GM21825 (cell line): ENCODE data around the gene ASCL4.

ENCODE experiments used
- ATAC-seq: cut with Tn5 transposase; IDR thresholded peaks from one replicate; pipeline ENCODE4 v1.9.1; 2021; ENCODE audit warnings: mild to moderate bottlenecking, moderate library complexity; ENCODE audit not compliant: unreplicated experiment

The ASCL4 gene

GRCh38 chr12:107778383-107779025 is 4.0 kb downstream of the ASCL4 start:
- no peak for ATAC-seq

GRCh38 chr12:107779077-107779831 is 4.8 kb downstream of the ASCL4 start:
- peak; percentile 65 for ATAC-seq

- ATAC-seq = no peak
These were observed 5.8 kb downstream of the ASCL4 start for GRCh38 chr12:107780298-107780697.

GRCh38 chr12:107782067-107782466 is 7.6 kb downstream of the ASCL4 start:
- no peak for ATAC-seq

GRCh38 chr12:107783406-107784376 is 9.2 kb downstream of the ASCL4 start:
- peak; percentile 62 for ATAC-seq

- no peak for ATAC-seq
These were observed 13.8 kb downstream of the ASCL4 start for GRCh38 chr12:107788281-107788680.

GRCh38 chr12:107788690-107789458 is 14.4 kb downstream of the ASCL4 start:
- no peak for ATAC-seq

- no peak for ATAC-seq
These were observed 17.1 kb downstream of the ASCL4 start for GRCh38 chr12:107791465-107792089.

- ATAC-seq = no peak
These were observed 19.9 kb downstream of the ASCL4 start for GRCh38 chr12:107794451-107794850.

GRCh38 chr12:107798580-107798979 is 24.1 kb downstream of the ASCL4 start:
- no peak for ATAC-seq

- ATAC-seq = no peak
These were observed 26.6 kb downstream of the ASCL4 start for GRCh38 chr12:107801150-107801549.

GRCh38 chr12:107803092-107803491 is 28.6 kb downstream of the ASCL4 start:
- ATAC-seq = no peak

- no peak for ATAC-seq
These were observed 31.1 kb downstream of the ASCL4 start for GRCh38 chr12:107805488-107806180.

- no peak for ATAC-seq
These were observed 33.1 kb downstream of the ASCL4 start for GRCh38 chr12:107807471-107808150.

- no peak for ATAC-seq
These were observed 42.7 kb downstream of the ASCL4 start for GRCh38 chr12:107817250-107817649.

GRCh38 chr12:107818984-107819383 is 44.5 kb downstream of the ASCL4 start:
- no peak for ATAC-seq

- ATAC-seq = no peak
These were observed 47.9 kb downstream of the ASCL4 start for GRCh38 chr12:107822356-107822755.
